Measurements from ENCODE around the gene C5AR1.

The C5AR1 gene

GRCh38 chr19:47343194-47343802 is 33.6 kb downstream of the C5AR1 start:
- TF ChIP-seq CEBPB (IDR thresholded peaks at IDR 0.05) (no peak), YY1 (IDR thresholded peaks at IDR 0.05; ENCODE audit: low read depth) (no peak), USF1 (IDR thresholded peaks at IDR 0.05) (no peak), TAF1 (IDR thresholded peaks at IDR 0.05; ENCODE audit: low read depth) (no peak), RAD21 (IDR thresholded peaks at IDR 0.05; ENCODE audit: low read depth) (no peak), EGR1 (IDR thresholded peaks at IDR 0.05) (no peak), EP300 (IDR thresholded peaks at IDR 0.05; ENCODE audit: borderline replicate concordance) (no peak), ZBTB7A (IDR thresholded peaks at IDR 0.05; ENCODE audit: low read depth) (no peak), TCF12 (IDR thresholded peaks at IDR 0.05; ENCODE audit: low read depth) (no peak), FOXM1 (IDR thresholded peaks at IDR 0.05; ENCODE audit: borderline replicate concordance, low read depth) (no peak), MAX (IDR thresholded peaks at IDR 0.05) (no peak), REST (IDR thresholded peaks at IDR 0.05; ENCODE audit: low read depth) (no peak)

GRCh38 chr19:47344425-47344824 is 34.8 kb downstream of the C5AR1 start:
- TF ChIP-seq YY1 (IDR thresholded peaks at IDR 0.05; ENCODE audit: low read depth) (no peak), ZBTB7A (IDR thresholded peaks at IDR 0.05; ENCODE audit: low read depth) (no peak), TEAD4 (IDR thresholded peaks at IDR 0.05) (no peak), EGR1 (IDR thresholded peaks at IDR 0.05) (no peak), CEBPB (IDR thresholded peaks at IDR 0.05) (no peak), EP300 (IDR thresholded peaks at IDR 0.05; ENCODE audit: borderline replicate concordance) (no peak), REST (IDR thresholded peaks at IDR 0.05; ENCODE audit: low read depth) (no peak), USF1 (IDR thresholded peaks at IDR 0.05) (no peak)

- TF ChIP-seq CEBPB (IDR thresholded peaks at IDR 0.05) (no peak), MAX (IDR thresholded peaks at IDR 0.05) (peak; percentile 96), REST (IDR thresholded peaks at IDR 0.05; ENCODE audit: low read depth) (no peak), TAF1 (IDR thresholded peaks at IDR 0.05; ENCODE audit: low read depth) (peak; percentile 84), EGR1 (IDR thresholded peaks at IDR 0.05) (no peak), TCF12 (IDR thresholded peaks at IDR 0.05; ENCODE audit: low read depth) (peak; percentile 56; the same call in 1 of the 2 replicates), NFIC (IDR thresholded peaks at IDR 0.05) (no peak), CREB1 (IDR thresholded peaks at IDR 0.05; ENCODE audit: low read depth) (0 out of 2 replicates have a peak, but pooled peaks have one; percentile 28), RAD21 (IDR thresholded peaks at IDR 0.05; ENCODE audit: low read depth) (peak; percentile 32; the same call in 1 of the 2 replicates), TEAD4 (IDR thresholded peaks at IDR 0.05) (no peak), YY1 (IDR thresholded peaks at IDR 0.05; ENCODE audit: low read depth) (peak; percentile 68), FOXM1 (IDR thresholded peaks at IDR 0.05; ENCODE audit: borderline replicate concordance, low read depth) (no peak), ZBTB7A (IDR thresholded peaks at IDR 0.05; ENCODE audit: low read depth) (no peak), EP300 (IDR thresholded peaks at IDR 0.05; ENCODE audit: borderline replicate concordance) (no peak), USF1 (IDR thresholded peaks at IDR 0.05) (peak; percentile 81)
These were observed 39.4 kb downstream of the C5AR1 start, which contains the start of gene DHX34 for GRCh38 chr19:47348819-47349795. TSS of gene DHX34 (plus strand) at chr19:47349315. CDS start at chr19:47353031, 3,716 bp downstream.
